MM.1S (cell line): ENCODE data around the gene OR5K1.
A peak's percentile ranks its signal among the peaks of the same experiment; 100 is the strongest.

ENCODE experiments used
- DNase-seq: peaks from one replicate; pipeline ENCODE4 v3.0.0-alpha.2; 2015
- H2AFZ ChIP-seq: fragments of 300-600 bp; sonication (generic); 2 replicates; pipeline ENCODE4 v1.6.0; 2016; ENCODE audit warnings: antibody characterized with exemption, low read length
- H3F3A ChIP-seq: fragments of 300-600 bp; sonication (generic); 2 replicates; pipeline ENCODE4 v1.6.1; 2016; ENCODE audit warnings: mild to moderate bottlenecking, antibody characterized with exemption, low read length, moderate library complexity, mixed read lengths; ENCODE audit not compliant: insufficient read depth
- H3K27ac ChIP-seq: fragments of 300-600 bp; sonication (generic); 2 replicates; pipeline ENCODE4 v1.5.1; 2016; ENCODE audit warnings: mild to moderate bottlenecking, low read length
- H3K27me3 ChIP-seq: fragments of 300-600 bp; sonication (generic); replicated peaks from 2 replicates; pipeline ENCODE4 v1.6.0; 2016; ENCODE audit warnings: low read length; ENCODE audit not compliant: insufficient read depth
- H3K36me3 ChIP-seq: fragments of 300-600 bp; sonication (generic); replicated peaks from 2 replicates; pipeline ENCODE4 v1.6.1; 2016; ENCODE audit warnings: mild to moderate bottlenecking, low read length, mixed read lengths; ENCODE audit not compliant: insufficient read depth
- H3K4me1 ChIP-seq: fragments of 300-600 bp; sonication (generic); 2 replicates; pipeline ENCODE4 v1.6.1; 2016; ENCODE audit warnings: low read length, mixed read lengths
- H3K4me2 ChIP-seq: fragments of 300-600 bp; sonication (generic); 2 replicates; pipeline ENCODE4 v1.6.0; 2016; ENCODE audit warnings: low read depth, low read length
- H3K4me3 ChIP-seq: fragments of 300-600 bp; sonication (generic); 2 replicates; pipeline ENCODE4 v1.5.1; 2016; ENCODE audit warnings: low read length, mixed read lengths
- H3K79me2 ChIP-seq: fragments of 300-600 bp; sonication (generic); 2 replicates; pipeline ENCODE4 v1.6.1; 2016; ENCODE audit warnings: mixed run types, low read length, mixed read lengths
- H3K9ac ChIP-seq: fragments of 300-600 bp; sonication (generic); 2 replicates; pipeline ENCODE4 v1.6.1; 2016; ENCODE audit warnings: low read length, mixed read lengths
- H3K9me2 ChIP-seq: fragments of 300-600 bp; sonication (generic); replicated peaks from 2 replicates; pipeline ENCODE4 v1.6.1; 2016; ENCODE audit warnings: mild to moderate bottlenecking, low read length, mixed read lengths; ENCODE audit not compliant: insufficient read depth
- H3K9me3 ChIP-seq: fragments of 300-600 bp; sonication (generic); replicated peaks from 2 replicates; pipeline ENCODE4 v1.6.1; 2016; ENCODE audit warnings: mild to moderate bottlenecking, low read length, mixed read lengths; ENCODE audit not compliant: insufficient read depth
- H4K20me1 ChIP-seq: fragments of 300-600 bp; sonication (generic); 2 replicates; pipeline ENCODE4 v1.6.1; 2016; ENCODE audit warnings: mild to moderate bottlenecking, low read length, moderate library complexity, mixed read lengths; ENCODE audit not compliant: insufficient read depth
- EZH2 ChIP-seq: fragments of 300-600 bp; sonication (generic); optimal IDR thresholded peaks from 2 replicates; pipeline ENCODE3; 2017; ENCODE audit warnings: low read depth, mild to moderate bottlenecking, antibody characterized with exemption, low read length, mixed read lengths
- EZH2phosphoT487 ChIP-seq: fragments of 300-600 bp; sonication (generic); IDR thresholded peaks from 2 replicates; pipeline ENCODE4 v1.6.1; 2018; ENCODE audit warnings: antibody characterized with exemption, low read length
- TF ChIP-seq, protein P1 (sequence below): fragments of 300-600 bp; sonication (generic); IDR thresholded peaks from 2 replicates; pipeline ENCODE4 v1.5.1; 2016; ENCODE audit warnings: antibody characterized with exemption, low read length, mixed read lengths

Gene OR5K1

DNA sequence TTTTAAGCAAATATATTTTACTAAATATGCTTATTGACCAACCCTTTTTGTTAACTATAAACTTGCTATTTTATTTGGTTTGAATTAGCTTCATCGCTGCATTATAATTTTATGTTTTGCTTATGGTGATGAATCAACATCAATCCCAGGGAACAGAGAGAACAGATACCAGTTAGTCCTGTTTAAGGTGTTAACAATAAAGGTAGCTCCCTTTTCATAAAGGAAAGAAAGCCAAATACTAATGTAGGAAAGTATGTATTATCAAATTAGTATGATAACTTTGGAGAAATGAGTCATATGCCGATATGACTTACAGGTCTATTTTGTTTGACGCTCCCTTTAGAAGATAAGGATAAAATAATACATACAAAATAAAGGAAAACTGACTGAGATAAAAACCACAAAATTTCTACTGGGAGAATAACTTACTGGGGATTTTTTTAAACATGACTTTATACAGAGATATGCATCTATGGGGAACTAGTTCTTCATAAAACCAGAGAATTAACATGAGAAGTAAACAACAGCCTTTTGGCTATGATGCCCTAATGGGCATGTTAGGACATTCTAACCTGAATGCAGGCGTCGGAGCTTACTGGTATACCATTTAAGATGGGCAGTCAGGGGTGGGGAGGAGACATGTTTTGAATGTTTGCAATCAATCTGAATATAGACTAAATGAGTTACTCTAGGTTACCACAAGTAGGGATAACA is 39.0 kb downstream of the OR5K1 start:
- H3K4me2 ChIP-seq: no peak overlapping the region
- H3K9me2 ChIP-seq: no peaks in the 10 kb centered on the region
- DNase-seq: no peak
- no peaks in the 10 kb centered on the region for H3K79me2 ChIP-seq
- H3K27me3 ChIP-seq: no peaks in the 10 kb centered on the region
- H3K36me3 ChIP-seq: no peaks in the 10 kb centered on the region
- no peaks in the 10 kb centered on the region for H4K20me1 ChIP-seq
- H3F3A ChIP-seq: no peaks in the 10 kb centered on the region
- no peaks in the 10 kb centered on the region for H3K9me3 ChIP-seq
- no peak overlapping the region for H2AFZ ChIP-seq
- no peaks in the 10 kb centered on the region for H3K4me1 ChIP-seq
- H3K4me3 ChIP-seq: no peak overlapping the region
- H3K27ac ChIP-seq: no peak overlapping the region
- TF ChIP-seq EZH2phosphoT487: no peak
- TF ChIP-seq, protein P1, sequence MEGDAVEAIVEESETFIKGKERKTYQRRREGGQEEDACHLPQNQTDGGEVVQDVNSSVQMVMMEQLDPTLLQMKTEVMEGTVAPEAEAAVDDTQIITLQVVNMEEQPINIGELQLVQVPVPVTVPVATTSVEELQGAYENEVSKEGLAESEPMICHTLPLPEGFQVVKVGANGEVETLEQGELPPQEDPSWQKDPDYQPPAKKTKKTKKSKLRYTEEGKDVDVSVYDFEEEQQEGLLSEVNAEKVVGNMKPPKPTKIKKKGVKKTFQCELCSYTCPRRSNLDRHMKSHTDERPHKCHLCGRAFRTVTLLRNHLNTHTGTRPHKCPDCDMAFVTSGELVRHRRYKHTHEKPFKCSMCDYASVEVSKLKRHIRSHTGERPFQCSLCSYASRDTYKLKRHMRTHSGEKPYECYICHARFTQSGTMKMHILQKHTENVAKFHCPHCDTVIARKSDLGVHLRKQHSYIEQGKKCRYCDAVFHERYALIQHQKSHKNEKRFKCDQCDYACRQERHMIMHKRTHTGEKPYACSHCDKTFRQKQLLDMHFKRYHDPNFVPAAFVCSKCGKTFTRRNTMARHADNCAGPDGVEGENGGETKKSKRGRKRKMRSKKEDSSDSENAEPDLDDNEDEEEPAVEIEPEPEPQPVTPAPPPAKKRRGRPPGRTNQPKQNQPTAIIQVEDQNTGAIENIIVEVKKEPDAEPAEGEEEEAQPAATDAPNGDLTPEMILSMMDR: no peak
- TF ChIP-seq EZH2: no peak
- H3K9ac ChIP-seq: no peak overlapping the region

DNA sequence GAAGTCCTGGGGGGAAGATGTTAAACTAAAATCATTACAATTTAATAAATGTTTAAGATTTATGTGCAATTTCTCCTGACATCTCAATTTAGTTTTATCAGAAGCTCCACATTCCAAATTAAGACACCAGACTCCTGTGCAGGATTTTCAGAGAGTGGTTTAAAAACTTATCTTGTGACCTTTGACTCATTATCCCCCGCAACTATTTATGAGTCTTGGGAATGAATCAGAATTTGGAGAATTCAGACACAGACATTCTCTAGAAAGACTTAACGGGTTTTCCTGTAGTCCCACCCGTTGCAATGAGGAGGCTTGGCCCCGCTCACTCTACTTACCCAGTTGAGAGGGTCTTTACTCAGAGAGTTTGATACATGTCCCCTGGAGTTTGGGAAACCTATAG is 41.5 kb downstream of the OR5K1 start:
- Histone ChIP-seq H3K4me3 (no peak overlapping the region), H3F3A (no peaks in the 10 kb centered on the region), H2AFZ (no peak overlapping the region), H3K27me3 (no peaks in the 10 kb centered on the region), H3K9me2 (no peaks in the 10 kb centered on the region), H3K36me3 (no peaks in the 10 kb centered on the region), H3K79me2 (no peaks in the 10 kb centered on the region), H4K20me1 (no peaks in the 10 kb centered on the region), H3K9ac (no peak overlapping the region), H3K4me2 (no peak overlapping the region), H3K9me3 (no peaks in the 10 kb centered on the region), H3K27ac (no peak overlapping the region), H3K4me1 (peaks cover 12% of the 10 kb centered on the region; the same call in 1 of the 2 replicates)
- TF ChIP-seq EZH2phosphoT487 (no peak), EZH2 (no peak)
- TF ChIP-seq, protein P1: no peak
- DNase-seq: no peak

DNA sequence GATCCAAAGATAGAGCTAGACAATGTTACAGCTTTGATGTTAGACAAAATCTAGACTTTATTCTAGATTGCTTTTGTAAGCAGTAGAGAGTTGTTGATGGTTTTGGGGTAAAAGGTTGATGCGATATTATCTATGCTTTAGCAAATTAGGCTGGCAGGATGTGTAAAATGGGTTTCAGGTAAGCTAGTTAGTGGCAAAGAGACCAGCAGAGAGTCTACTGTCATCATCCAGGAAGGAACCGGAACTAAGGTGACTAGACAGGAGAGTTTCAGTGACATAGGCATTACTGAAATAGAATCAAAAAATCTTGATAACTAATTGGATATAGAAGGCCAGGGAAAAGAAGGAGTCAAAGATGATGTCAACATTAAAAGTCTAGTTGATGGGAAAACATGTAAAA is 45.6 kb downstream of the OR5K1 start:
- no peak overlapping the region for H3K4me2 ChIP-seq
- no peak overlapping the region for H2AFZ ChIP-seq
- no peaks in the 10 kb centered on the region for H4K20me1 ChIP-seq
- no peaks in the 10 kb centered on the region for H3K9me3 ChIP-seq
- no peak overlapping the region for H3K27ac ChIP-seq
- peaks cover 12% of the 10 kb centered on the region; the same call in 1 of the 2 replicates for H3K4me1 ChIP-seq
- H3F3A ChIP-seq: no peaks in the 10 kb centered on the region
- H3K9me2 ChIP-seq: no peaks in the 10 kb centered on the region
- no peak overlapping the region for H3K4me3 ChIP-seq
- no peaks in the 10 kb centered on the region for H3K36me3 ChIP-seq
- no peaks in the 10 kb centered on the region for H3K79me2 ChIP-seq
- DNase-seq: peak; percentile 35
- no peak overlapping the region for H3K9ac ChIP-seq
- TF ChIP-seq EZH2phosphoT487: no peak
- TF ChIP-seq, protein P1: no peak
- no peak for TF ChIP-seq EZH2
- no peaks in the 10 kb centered on the region for H3K27me3 ChIP-seq
